ENCODE measurements around the gene PC. TPM values are rescaled to one million over a fixed set of nuclear protein-coding genes. Genes with fewer than 3 reads are reported as not detected.

Gene PC
- total and polyA plus RNA-seq, 8 donors = 7.9 to 27.4 (median 11.4) TPM

DNA sequence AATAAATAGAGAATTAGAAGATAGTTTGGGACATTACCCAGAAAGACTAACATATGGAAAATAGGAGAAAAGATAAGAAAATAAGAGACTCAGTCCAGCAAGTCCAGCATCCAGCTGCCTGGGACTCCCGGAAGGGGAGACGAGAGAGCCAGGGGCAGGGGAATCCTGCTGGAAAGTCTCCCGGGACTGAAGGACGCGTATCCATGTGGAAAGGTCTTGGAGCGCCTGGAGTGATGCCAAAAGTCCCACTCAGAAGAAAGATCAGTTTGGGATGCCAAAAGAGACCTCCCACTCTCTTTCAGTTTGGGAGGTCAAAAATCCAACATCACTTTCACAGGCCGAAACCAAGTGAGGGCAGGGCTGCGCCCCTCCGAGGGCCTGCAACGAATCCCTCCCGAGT lies 70.7 kb downstream of the PC start:
- no peaks in the 10 kb centered on the region for H3K36me3 ChIP-seq
- TF ChIP-seq, protein P1, sequence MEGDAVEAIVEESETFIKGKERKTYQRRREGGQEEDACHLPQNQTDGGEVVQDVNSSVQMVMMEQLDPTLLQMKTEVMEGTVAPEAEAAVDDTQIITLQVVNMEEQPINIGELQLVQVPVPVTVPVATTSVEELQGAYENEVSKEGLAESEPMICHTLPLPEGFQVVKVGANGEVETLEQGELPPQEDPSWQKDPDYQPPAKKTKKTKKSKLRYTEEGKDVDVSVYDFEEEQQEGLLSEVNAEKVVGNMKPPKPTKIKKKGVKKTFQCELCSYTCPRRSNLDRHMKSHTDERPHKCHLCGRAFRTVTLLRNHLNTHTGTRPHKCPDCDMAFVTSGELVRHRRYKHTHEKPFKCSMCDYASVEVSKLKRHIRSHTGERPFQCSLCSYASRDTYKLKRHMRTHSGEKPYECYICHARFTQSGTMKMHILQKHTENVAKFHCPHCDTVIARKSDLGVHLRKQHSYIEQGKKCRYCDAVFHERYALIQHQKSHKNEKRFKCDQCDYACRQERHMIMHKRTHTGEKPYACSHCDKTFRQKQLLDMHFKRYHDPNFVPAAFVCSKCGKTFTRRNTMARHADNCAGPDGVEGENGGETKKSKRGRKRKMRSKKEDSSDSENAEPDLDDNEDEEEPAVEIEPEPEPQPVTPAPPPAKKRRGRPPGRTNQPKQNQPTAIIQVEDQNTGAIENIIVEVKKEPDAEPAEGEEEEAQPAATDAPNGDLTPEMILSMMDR (IDR thresholded peaks at IDR 0.05) = no peak
- no peak overlapping the region for H3K4me3 ChIP-seq
- no peak for ATAC-seq
- no peaks in the 10 kb centered on the region for H3K4me1 ChIP-seq
- H3K9me3 ChIP-seq = no peaks in the 10 kb centered on the region
- intact Hi-C loops (cut with DNase I) = no loop called here
- no peak overlapping the region for H3K27ac ChIP-seq
- H3K27me3 ChIP-seq = no peaks in the 10 kb centered on the region
- peak in 2 of 4 donors; percentile 71 to 86 for DNase-seq

DNA sequence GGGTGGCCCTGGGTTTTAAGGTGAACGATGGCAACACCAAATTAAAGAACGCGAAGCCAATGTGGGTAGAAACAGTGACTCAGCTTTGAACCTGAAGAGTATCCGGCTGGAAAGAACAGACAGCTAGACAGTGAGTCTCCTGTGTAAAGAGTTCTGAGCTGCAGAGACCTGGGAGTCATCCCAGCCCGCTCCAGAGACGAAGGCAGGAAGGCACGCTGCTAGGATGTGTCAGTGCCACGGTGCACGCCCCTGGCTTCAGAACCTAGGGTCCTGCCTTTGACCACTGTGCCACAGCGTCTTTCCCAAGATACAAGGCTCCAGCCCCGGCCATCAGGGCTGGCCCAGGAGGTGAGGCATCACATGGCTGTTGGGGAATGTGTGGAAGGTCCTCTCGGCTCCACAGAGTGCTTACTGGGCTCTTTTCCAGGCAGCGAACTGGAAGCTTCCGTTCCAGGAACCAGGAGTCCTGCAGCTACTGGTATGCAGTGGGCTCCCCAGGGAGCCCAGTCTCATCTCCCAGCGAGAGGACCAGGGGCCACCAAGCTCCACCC lies 71.4 kb downstream of the PC start:
- Histone ChIP-seq H3K36me3 (no peaks in the 10 kb centered on the region), H3K27me3 (no peaks in the 10 kb centered on the region), H3K27ac (no peak overlapping the region), H3K4me3 (no peak overlapping the region), H3K4me1 (no peaks in the 10 kb centered on the region), H3K9me3 (no peaks in the 10 kb centered on the region)
- DNase-seq (no peak), ATAC-seq (peak; percentile 21)
- intact Hi-C loops (cut with DNase I) = no loop called here
- TF ChIP-seq, protein P1 (IDR thresholded peaks at IDR 0.05) = no peak

DNA sequence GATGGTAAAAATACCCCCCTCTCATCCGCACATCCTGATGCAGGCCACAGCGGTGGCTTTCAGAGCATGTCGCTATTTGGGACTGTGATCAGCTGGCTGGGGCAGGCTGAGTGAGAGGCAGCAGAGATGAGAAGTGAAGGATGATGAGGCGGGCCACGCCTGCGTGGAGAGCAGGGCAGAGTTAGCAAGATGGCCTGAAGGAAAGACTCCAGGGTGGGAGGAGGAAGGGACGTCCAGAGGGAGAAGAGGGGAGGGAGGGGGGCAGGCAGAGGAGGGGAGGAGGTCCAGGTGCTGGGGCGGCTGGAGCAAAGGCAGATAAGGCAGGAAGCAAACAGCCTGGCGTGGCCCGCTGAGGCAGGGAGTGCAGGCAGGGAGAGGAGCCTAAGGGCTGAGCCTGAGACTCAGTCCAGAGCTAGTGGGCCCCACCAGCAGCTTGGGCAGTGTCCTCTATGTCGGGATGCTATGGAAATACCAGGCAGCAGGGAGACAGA lies 72.2 kb downstream of the PC start:
- Histone ChIP-seq H3K27ac (no peak overlapping the region), H3K4me3 (no peak overlapping the region), H3K4me1 (peaks cover 0 to under 1% of the 10 kb centered on the region in 2 donors), H3K27me3 (no peaks in the 10 kb centered on the region), H3K9me3 (no peaks in the 10 kb centered on the region), H3K36me3 (no peaks in the 10 kb centered on the region)
- DNase-seq = no peak
- no peak for ATAC-seq
- TF ChIP-seq, protein P1 (IDR thresholded peaks at IDR 0.05) = no peak
- intact Hi-C loops (cut with DNase I) = no loop called here

DNA sequence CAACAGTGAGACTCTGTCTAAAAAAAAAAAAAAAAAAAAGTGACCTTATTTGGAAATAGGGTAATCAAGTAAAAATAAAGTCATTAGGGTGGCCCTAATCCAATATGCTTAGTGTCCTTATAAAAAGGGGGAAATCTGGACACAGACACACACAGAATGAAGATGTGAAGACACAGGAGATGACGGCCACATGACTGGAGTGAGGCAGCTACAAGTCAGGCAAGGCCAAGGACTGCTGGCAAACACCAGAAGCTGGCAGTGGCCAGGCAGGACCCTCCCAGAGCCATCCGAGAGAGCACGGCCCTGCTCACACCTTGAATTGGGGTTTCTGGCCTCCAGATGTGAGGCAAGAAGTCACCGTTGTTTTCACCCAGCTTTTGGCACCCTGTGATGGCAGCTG lies 72.7 kb downstream of the PC start:
- TF ChIP-seq, protein P1 (IDR thresholded peaks at IDR 0.05) = no peak
- Histone ChIP-seq H3K27me3 (no peaks in the 10 kb centered on the region), H3K27ac (no peak overlapping the region), H3K9me3 (no peaks in the 10 kb centered on the region), H3K4me3 (no peak overlapping the region), H3K36me3 (no peaks in the 10 kb centered on the region), H3K4me1 (peaks cover 0 to 6% of the 10 kb centered on the region in 2 donors)
- ATAC-seq (no peak), DNase-seq (no peak)
- intact Hi-C loops (cut with DNase I) = no loop called here

DNA sequence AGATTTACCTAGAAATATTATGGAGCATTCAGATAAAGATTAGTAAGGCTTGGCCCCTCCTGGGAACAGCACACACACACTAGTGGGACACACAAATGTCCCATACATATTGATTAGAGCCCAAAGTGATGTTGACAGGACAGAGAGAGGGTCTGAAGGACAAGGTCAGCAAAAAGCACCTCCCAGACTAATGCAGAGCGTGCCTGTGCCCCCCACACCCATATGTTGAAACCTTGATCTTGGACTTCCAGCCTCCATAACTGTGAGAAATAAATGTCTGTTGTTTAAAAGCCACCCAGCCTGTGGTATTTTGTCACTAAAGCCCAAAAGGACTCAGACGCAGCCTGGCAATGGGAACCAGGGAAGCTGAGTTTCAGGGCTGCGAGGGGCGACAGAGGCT lies 73.7 kb downstream of the PC start:
- Histone ChIP-seq H3K27me3 (no peaks in the 10 kb centered on the region), H3K9me3 (no peaks in the 10 kb centered on the region), H3K4me3 (no peak overlapping the region), H3K36me3 (no peaks in the 10 kb centered on the region), H3K27ac (no peak overlapping the region), H3K4me1 (peaks cover 0 to 8% of the 10 kb centered on the region in 2 donors)
- no peak for ATAC-seq
- no peak for DNase-seq
- intact Hi-C loops (cut with DNase I) = no loop called here
- TF ChIP-seq, protein P1 (IDR thresholded peaks at IDR 0.05) = no peak
